ENCODE results near the gene TTC39C. TPM values are rescaled to one million over a fixed set of nuclear protein-coding genes. Genes with fewer than 3 reads are reported as not detected.

TTC39C gene
- total and polyA plus RNA-seq, 12 donors: 3.5 to 8.1 (median 5.2) TPM

GRCh38 chr18:24009246-24009645, 5.3 kb upstream of the TTC39C start:
- 43 to 60% methylated on average over 1 of the region's 1 CpG for WGBS, 2 donors
- Histone ChIP-seq H3K4me3 (no peak overlapping the region), H3K4me1 (peaks cover 0 to 43% (median 0%) of the 10 kb centered on the region in 9 donors), H3K36me3 (no peaks in the 10 kb centered on the region), H3K9me3 (no peaks in the 10 kb centered on the region), H3K27me3 (no peaks in the 10 kb centered on the region), H3K27ac (peak overlapping the region in 1 of 10 donors; percentile 77)
- ATAC-seq (no peak), DNase-seq (no peak)
- no peak for TF ChIP-seq CTCF (IDR thresholded peaks at IDR 0.05)
- intact Hi-C loops (cut with DNase I): no loop called here

DNA sequence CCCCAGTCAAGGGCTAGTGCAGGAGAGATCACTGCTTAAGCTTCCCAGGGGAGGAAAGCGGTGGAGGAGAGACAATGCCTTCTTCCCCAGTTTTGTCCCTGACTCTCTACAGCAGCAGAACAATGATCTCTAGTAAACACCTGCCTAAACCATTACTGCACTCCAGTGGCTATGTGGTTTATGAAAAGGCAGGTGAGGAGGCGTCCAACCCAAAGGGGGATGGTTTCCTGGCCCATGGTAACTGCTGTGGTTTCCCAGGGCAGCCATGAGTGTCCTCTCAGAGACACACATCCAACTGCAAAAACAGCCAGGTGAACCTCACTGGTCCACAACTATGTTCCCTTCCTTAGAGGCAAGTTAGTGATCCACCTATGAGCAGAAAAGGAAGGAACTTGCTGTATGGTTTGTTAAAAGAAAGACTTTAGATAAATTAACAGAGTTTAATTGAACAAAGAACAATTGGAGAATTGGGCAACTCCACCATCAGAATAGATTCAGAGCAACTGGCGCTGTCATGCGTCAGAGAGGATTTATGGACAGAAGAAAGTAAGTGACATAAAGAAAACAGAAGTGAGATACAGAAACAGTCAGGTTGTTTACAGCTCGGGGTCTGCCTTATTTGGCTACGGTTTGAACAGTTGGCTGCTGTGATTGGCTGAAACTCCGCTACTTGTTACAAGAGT, 4.8 kb upstream of the TTC39C start:
- Histone ChIP-seq H3K4me3 (no peak overlapping the region), H3K27ac (peak overlapping the region in 1 of 10 donors; percentile 77), H3K4me1 (peaks cover 0 to 41% (median 0%) of the 10 kb centered on the region in 9 donors), H3K36me3 (no peaks in the 10 kb centered on the region), H3K9me3 (no peaks in the 10 kb centered on the region), H3K27me3 (no peaks in the 10 kb centered on the region)
- intact Hi-C loops (cut with DNase I): loop anchor here in 1 of 10 donors (10.0 kb wide), 1 partner anchor 105 kb away; no protein-coding TSS in a partner anchor
- ATAC-seq: no peak
- no peak for TF ChIP-seq CTCF (IDR thresholded peaks at IDR 0.05)
- no peak for DNase-seq
- WGBS, 2 donors: 78 to 81% methylated on average over 7 of the region's 7 CpGs

DNA sequence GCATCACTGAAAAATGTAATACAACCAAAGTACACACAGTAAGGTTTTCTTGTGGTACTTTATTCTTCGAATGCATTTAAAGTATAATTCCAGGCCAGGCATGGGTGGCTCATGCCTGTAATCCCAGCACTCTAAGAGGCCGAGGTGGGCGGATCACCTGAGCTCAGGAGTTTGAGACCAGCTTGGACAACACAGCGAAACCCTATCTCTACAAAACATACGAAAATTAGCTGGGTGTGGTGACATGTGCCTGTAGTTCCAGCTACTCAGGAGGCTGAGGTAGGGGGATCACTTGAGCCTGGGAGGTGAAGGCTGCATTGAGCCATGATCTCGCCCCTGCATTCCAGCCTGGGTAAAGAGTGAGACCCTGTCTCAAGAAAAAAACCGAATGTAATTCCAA, 3.9 kb upstream of the TTC39C start:
- ATAC-seq (no peak), DNase-seq (no peak)
- Histone ChIP-seq H3K9me3 (no peaks in the 10 kb centered on the region), H3K27ac (peak overlapping the region in 1 of 10 donors; percentile 77), H3K27me3 (no peaks in the 10 kb centered on the region), H3K36me3 (no peaks in the 10 kb centered on the region), H3K4me3 (no peak overlapping the region), H3K4me1 (peaks cover 0 to 46% (median 5%) of the 10 kb centered on the region in 9 donors)
- intact Hi-C loops (cut with DNase I): loop anchor here in 1 of 10 donors (10.0 kb wide), 1 partner anchor 104 kb away; no protein-coding TSS in a partner anchor
- 82 to 89% methylated on average over 7 of the region's 7 CpGs for WGBS, 2 donors
- no peak for TF ChIP-seq CTCF (IDR thresholded peaks at IDR 0.05)

- Histone ChIP-seq H3K4me1 (peaks cover 0 to 52% (median 9%) of the 10 kb centered on the region in 9 donors), H3K36me3 (no peaks in the 10 kb centered on the region), H3K4me3 (no peak overlapping the region), H3K9me3 (no peaks in the 10 kb centered on the region), H3K27ac (peak overlapping the region in 1 of 10 donors; percentile 77), H3K27me3 (no peaks in the 10 kb centered on the region)
- TF ChIP-seq CTCF (IDR thresholded peaks at IDR 0.05): no peak
- intact Hi-C loops (cut with DNase I): loop anchor here in 1 of 10 donors (10.0 kb wide), 1 partner anchor 103 kb away; no protein-coding TSS in a partner anchor
- ATAC-seq (no peak), DNase-seq (no peak)
- 79 to 90% methylated on average over 5 of the region's 5 CpGs for WGBS, 2 donors
Observed at GRCh38 chr18:24011123-24011917, 3.2 kb upstream of the TTC39C start.

Measured in heart right ventricle (tissue), 16 donors.